Measurements from ENCODE around the gene CHD3.

Gene CHD3

DNA sequence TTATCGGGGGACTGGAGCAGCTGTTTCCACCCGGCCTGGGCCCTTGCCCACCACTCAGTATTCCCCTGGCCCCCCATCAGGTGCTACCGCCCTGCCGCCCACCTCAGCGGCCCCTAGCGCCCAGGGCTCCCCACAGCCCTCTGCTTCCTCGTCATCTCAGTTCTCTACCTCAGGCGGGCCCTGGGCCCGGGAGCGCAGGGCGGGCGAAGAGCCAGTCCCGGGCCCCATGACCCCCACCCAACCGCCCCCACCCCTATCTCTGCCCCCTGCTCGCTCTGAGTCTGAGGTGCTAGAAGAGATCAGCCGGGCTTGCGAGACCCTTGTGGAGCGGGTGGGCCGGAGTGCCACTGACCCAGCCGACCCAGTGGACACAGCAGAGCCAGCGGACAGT, 39.9 kb upstream of the CHD3 start:
- peaks cover 18% of the 10 kb centered on the region; the same call in 1 of the 2 replicates for H4K20me1 ChIP-seq (ENCODE audit: insufficient read depth, low read length)
- TF ChIP-seq CTCF (IDR thresholded peaks at IDR 0.05; ENCODE audit: borderline replicate concordance, extremely low read depth, low read length, poor library complexity, severe bottlenecking) (no peak), EZH2 (IDR thresholded peaks at IDR 0.05; ENCODE audit: borderline replicate concordance, low read depth, low read length, severe bottlenecking) (no peak)
- ATAC-seq (ENCODE audit: insufficient read depth, low read depth) (no peak), DNase-seq (no peak)
- H3K4me1 ChIP-seq (ENCODE audit: insufficient read depth, low read length) = peaks cover 35% of the 10 kb centered on the region
- H3K4me3 ChIP-seq (ENCODE audit: low read depth in 1 of 2, low read length in 2 of 2) = no peak overlapping the region
- no peaks in the 10 kb centered on the region for H3K27me3 ChIP-seq (ENCODE audit: insufficient read depth, low read length, poor library complexity)
- H3K36me3 ChIP-seq (ENCODE audit: insufficient read depth, low read length) = peaks cover 44% of the 10 kb centered on the region; the same call in 1 of the 2 replicates
- no peak overlapping the region for H3K9ac ChIP-seq (ENCODE audit: low read depth, low read length)
- no peak overlapping the region for H3K27ac ChIP-seq (ENCODE audit: low read length)
- no peak overlapping the region for H2AFZ ChIP-seq (ENCODE audit: low read depth, low read length)
- no peaks in the 10 kb centered on the region for H3K9me3 ChIP-seq (ENCODE audit: insufficient read depth, low read length, severe bottlenecking)
- no peaks in the 10 kb centered on the region; the same call in 1 of the 2 replicates for H3K79me2 ChIP-seq (ENCODE audit: insufficient read depth, low read length)
- no peak overlapping the region for H3K4me2 ChIP-seq (ENCODE audit: insufficient read depth, low read length)

- H4K20me1 ChIP-seq (ENCODE audit: insufficient read depth, low read length) = peaks cover 15% of the 10 kb centered on the region; the same call in 1 of the 2 replicates
- no peak overlapping the region for H3K9ac ChIP-seq (ENCODE audit: low read depth, low read length)
- TF ChIP-seq EZH2 (IDR thresholded peaks at IDR 0.05; ENCODE audit: borderline replicate concordance, low read depth, low read length, severe bottlenecking) (no peak), CTCF (IDR thresholded peaks at IDR 0.05; ENCODE audit: borderline replicate concordance, extremely low read depth, low read length, poor library complexity, severe bottlenecking) (no peak)
- ATAC-seq (ENCODE audit: insufficient read depth, low read depth) (no peak), DNase-seq (no peak)
- H2AFZ ChIP-seq (ENCODE audit: low read depth, low read length) = no peak overlapping the region
- no peak overlapping the region for H3K27ac ChIP-seq (ENCODE audit: low read length)
- H3K4me1 ChIP-seq (ENCODE audit: insufficient read depth, low read length) = peaks cover 30% of the 10 kb centered on the region
- H3K79me2 ChIP-seq (ENCODE audit: insufficient read depth, low read length) = no peaks in the 10 kb centered on the region; the same call in 1 of the 2 replicates
- H3K4me2 ChIP-seq (ENCODE audit: insufficient read depth, low read length) = no peak overlapping the region
- peaks cover 44% of the 10 kb centered on the region; the same call in 1 of the 2 replicates for H3K36me3 ChIP-seq (ENCODE audit: insufficient read depth, low read length)
- no peaks in the 10 kb centered on the region for H3K9me3 ChIP-seq (ENCODE audit: insufficient read depth, low read length, severe bottlenecking)
- H3K27me3 ChIP-seq (ENCODE audit: insufficient read depth, low read length, poor library complexity) = no peaks in the 10 kb centered on the region
- no peak overlapping the region for H3K4me3 ChIP-seq (ENCODE audit: low read depth in 1 of 2, low read length in 2 of 2)
Observed at GRCh38 chr17:7849130-7849750, 39.3 kb upstream of the CHD3 start.

DNA sequence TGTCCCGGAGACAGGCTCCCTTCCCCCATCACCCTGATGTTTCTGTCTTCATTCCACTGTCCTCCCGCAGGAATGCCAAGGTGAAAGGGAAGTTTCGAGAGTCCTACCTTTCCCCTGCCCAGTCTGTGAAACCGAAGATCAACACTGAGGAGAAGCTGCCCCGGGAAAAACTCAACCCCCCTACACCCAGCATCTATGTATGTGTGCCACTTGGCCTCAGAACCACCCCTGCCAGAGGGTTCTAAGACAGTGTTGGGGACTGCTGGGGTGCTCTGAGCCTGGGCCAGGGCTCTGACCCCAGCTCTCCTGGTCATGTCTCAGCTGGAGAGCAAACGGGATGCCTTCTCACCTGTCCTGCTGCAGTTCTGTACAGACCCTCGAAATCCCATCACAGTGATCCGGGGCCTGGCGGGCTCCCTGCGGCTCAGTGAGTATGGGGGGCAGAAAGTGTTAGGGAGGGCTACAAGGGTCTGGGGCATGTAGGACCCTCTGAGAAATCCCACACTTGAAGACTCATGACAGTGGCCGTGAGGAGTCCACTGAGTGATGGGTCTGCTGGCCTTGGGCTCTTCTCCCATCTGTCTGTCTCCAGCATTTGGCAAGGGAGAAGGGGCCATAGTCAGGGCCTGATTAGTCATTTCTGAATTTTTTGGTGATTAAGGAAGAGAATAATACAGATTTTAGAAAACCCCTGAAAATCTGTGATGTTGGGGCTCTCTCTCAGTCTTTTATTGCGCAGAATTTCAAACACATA, 38.7 kb upstream of the CHD3 start:
- no peak for TF ChIP-seq CTCF (IDR thresholded peaks at IDR 0.05; ENCODE audit: borderline replicate concordance, extremely low read depth, low read length, poor library complexity, severe bottlenecking)
- TF ChIP-seq EZH2 (IDR thresholded peaks at IDR 0.05; ENCODE audit: borderline replicate concordance, low read depth, low read length, severe bottlenecking) = no peak
- Histone ChIP-seq H3K27me3 (ENCODE audit: insufficient read depth, low read length, poor library complexity) (no peaks in the 10 kb centered on the region), H3K79me2 (ENCODE audit: insufficient read depth, low read length) (no peaks in the 10 kb centered on the region; the same call in 1 of the 2 replicates), H3K36me3 (ENCODE audit: insufficient read depth, low read length) (peaks cover 44% of the 10 kb centered on the region; the same call in 1 of the 2 replicates), H3K9me3 (ENCODE audit: insufficient read depth, low read length, severe bottlenecking) (no peaks in the 10 kb centered on the region), H3K4me2 (ENCODE audit: insufficient read depth, low read length) (no peak overlapping the region), H3K9ac (ENCODE audit: low read depth, low read length) (no peak overlapping the region), H3K27ac (ENCODE audit: low read length) (no peak overlapping the region), H3K4me3 (ENCODE audit: low read depth in 1 of 2, low read length in 2 of 2) (no peak overlapping the region), H3K4me1 (ENCODE audit: insufficient read depth, low read length) (peaks cover 24% of the 10 kb centered on the region), H4K20me1 (ENCODE audit: insufficient read depth, low read length) (peaks cover 14% of the 10 kb centered on the region; the same call in 1 of the 2 replicates), H2AFZ (ENCODE audit: low read depth, low read length) (no peak overlapping the region)
- no peak for ATAC-seq (ENCODE audit: insufficient read depth, low read depth)
- no peak for DNase-seq

Data from DND-41 (cell line).